Upper lobe of right lung (tissue), 1 donor: Measurements from ENCODE around the gene MIER1. TPM values are rescaled to one million over a fixed set of nuclear protein-coding genes. Genes with fewer than 3 reads are reported as not detected.

Experiments used
- ATAC-seq: fragments of 200-7000 bp; cut with Tn5 transposase; one replicate; pipeline ENCODE4 v1.9.1; 2020; ENCODE audit warnings: mild to moderate bottlenecking, moderate library complexity
- DNase-seq: peaks from one replicate; pipeline ENCODE4 v3.0.0-alpha.2; 2020
- H3K27ac ChIP-seq: fragments of 200-600 bp; one replicate; pipeline ENCODE4 v1.8.0; 2022
- H3K27me3 ChIP-seq: fragments of 200-600 bp; one replicate; pipeline ENCODE4 v1.8.0; 2022; ENCODE audit warnings: mild to moderate bottlenecking
- H3K36me3 ChIP-seq: fragments of 200-600 bp; one replicate; pipeline ENCODE4 v1.8.0; 2022
- H3K4me1 ChIP-seq: fragments of 200-600 bp; one replicate; pipeline ENCODE4 v1.8.0; 2022
- H3K4me3 ChIP-seq: fragments of 200-600 bp; one replicate; pipeline ENCODE4 v1.8.0; 2022; ENCODE audit warnings: mild to moderate bottlenecking
- H3K9me3 ChIP-seq: fragments of 200-600 bp; one replicate; pipeline ENCODE4 v1.8.0; 2022
- intact Hi-C: fragments of 100-400 bp; cut with DNase I; formaldehyde crosslinking; loops from one replicate; pipeline ENCODE4 v1.11.0; 2022
- total RNA-seq: library from RNA; stranded (reverse); fragmentation: NEBNext Ultra II Directional; extraction: Animal tissue kit (Norgen Biotek cat#: 25700); gene quantifications from one replicate; pipeline ENCODE4 v1.2.1, GENCODE V29; 2021
- TF ChIP-seq, protein P1 (sequence below): fragments of 200-600 bp; IDR thresholded peaks from one replicate; pipeline ENCODE4 v1.8.0; 2022; ENCODE audit warnings: antibody characterized with exemption
- donor health status: DM: no; HTN: yes; CAD: no; lungs with severe emphysema.

MIER1 gene
- total RNA-seq, 1 donor from 2014 or later = 43.8 TPM

DNA sequence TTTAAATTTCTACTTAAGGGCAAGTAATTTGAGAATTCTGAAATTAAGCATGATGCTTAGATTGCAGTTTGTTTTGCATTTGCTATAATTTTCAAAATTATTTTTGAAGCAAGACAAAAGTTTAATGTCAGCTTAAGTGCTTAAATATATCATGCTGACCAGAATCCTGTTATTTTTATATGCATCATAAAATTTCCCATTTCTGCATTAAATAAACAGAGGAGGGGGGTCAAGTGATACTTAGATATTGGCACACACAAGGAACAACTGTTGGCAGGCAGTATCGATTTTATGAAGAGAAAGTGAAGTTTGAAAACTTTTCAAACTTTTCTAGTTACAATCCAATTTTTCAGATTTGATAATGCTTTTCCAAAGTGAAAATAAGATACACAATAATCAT is 61.0 kb downstream of the MIER1 start:
- no peak for DNase-seq
- Histone ChIP-seq H3K9me3 (no peaks in the 10 kb centered on the region), H3K4me1 (no peaks in the 10 kb centered on the region), H3K27me3 (no peaks in the 10 kb centered on the region), H3K4me3 (no peak overlapping the region), H3K36me3 (peaks cover 84% of the 10 kb centered on the region), H3K27ac (no peak overlapping the region)
- intact Hi-C loops = no loop called here
- no peak for ATAC-seq
- TF ChIP-seq, protein P1, sequence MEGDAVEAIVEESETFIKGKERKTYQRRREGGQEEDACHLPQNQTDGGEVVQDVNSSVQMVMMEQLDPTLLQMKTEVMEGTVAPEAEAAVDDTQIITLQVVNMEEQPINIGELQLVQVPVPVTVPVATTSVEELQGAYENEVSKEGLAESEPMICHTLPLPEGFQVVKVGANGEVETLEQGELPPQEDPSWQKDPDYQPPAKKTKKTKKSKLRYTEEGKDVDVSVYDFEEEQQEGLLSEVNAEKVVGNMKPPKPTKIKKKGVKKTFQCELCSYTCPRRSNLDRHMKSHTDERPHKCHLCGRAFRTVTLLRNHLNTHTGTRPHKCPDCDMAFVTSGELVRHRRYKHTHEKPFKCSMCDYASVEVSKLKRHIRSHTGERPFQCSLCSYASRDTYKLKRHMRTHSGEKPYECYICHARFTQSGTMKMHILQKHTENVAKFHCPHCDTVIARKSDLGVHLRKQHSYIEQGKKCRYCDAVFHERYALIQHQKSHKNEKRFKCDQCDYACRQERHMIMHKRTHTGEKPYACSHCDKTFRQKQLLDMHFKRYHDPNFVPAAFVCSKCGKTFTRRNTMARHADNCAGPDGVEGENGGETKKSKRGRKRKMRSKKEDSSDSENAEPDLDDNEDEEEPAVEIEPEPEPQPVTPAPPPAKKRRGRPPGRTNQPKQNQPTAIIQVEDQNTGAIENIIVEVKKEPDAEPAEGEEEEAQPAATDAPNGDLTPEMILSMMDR = no peak

DNA sequence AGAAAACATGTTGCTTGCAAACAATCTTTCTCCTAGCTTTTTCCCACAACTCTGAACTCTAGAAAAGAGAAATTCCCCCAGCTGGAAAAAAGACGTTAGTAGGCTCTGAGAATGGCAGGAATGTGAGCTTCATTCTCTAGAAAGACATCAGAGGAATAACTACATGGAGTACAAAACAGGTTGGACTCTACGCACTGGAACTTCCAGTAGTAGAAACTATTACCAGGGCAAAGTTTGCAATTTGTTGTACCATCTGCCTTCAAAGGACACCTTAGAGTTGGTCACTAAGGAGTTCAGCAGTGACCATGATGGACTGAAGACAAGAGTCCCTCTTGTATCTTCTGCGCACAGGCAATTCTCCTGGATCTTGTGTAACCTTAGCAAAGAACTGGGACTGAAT is 68.3 kb downstream of the MIER1 start:
- ATAC-seq (no peak), DNase-seq (no peak)
- Histone ChIP-seq H3K36me3 (peaks cover 22% of the 10 kb centered on the region), H3K4me3 (no peak overlapping the region), H3K27me3 (no peaks in the 10 kb centered on the region), H3K9me3 (no peaks in the 10 kb centered on the region), H3K27ac (no peak overlapping the region), H3K4me1 (peaks cover 5% of the 10 kb centered on the region)
- TF ChIP-seq, protein P1 = no peak
- intact Hi-C loops = loop anchor here (10.0 kb wide), 1 partner anchor 152 kb away; no protein-coding TSS in a partner anchor

DNA sequence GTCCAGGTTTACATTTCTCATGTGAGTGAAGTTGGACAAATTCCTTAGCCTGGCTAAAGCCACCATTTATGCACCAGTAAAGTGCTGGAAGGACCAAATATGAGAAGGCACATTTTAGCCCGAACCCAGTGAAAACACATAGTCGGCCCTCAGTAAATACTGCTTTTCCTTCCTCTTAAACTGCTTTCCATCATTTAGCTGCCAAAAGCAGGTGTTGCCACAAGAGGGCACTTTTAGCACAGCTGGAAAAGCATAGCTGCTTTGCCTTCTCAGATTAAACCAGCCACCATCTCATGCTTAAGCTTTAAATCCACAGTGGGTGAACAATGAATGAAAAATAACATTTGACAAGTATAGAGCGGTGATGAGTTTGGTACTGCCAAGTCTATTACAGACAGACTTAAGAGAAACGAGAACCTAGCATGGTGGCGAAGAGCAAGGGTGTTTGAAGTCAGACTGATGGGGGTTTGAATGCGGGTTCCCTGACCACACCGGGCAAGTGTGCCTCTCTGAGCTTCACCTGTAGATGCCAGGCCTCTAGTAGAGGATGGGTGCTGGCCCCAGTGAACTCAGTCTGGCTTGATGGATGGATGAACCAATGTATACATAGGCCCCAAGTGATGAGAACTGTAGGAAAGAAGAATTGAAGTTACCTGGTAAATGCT is 71.4 kb downstream of the MIER1 start:
- H3K4me3 ChIP-seq = no peak overlapping the region
- H3K27ac ChIP-seq = no peak overlapping the region
- H3K27me3 ChIP-seq = no peaks in the 10 kb centered on the region
- ATAC-seq (peak; percentile 89), DNase-seq (no peak)
- TF ChIP-seq, protein P1 = peak; percentile 69
- intact Hi-C loops = loop anchor here (10.0 kb wide), 1 partner anchor 149 kb away; no protein-coding TSS in a partner anchor
- H3K9me3 ChIP-seq = no peaks in the 10 kb centered on the region
- H3K4me1 ChIP-seq = peaks cover 5% of the 10 kb centered on the region
- no peaks in the 10 kb centered on the region for H3K36me3 ChIP-seq

DNA sequence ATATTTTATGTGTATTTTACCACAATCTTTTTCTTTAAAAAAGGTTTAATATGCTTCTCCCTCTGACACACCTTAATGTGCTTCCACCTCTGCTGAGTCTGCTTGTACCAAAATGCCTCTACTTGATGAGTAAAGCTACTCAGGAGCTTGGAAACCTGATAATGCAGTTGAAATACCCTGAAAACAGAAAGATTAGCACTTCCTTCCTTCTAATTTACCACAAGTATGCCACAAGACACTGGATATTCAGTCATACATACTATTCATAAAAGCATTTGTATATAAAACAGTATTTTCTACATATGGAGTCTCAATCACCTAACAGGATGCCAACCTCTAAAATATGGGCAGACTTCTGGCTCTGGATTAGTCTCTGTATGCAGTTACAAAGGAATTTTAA is 74.2 kb downstream of the MIER1 start:
- intact Hi-C loops = loop anchor here (10.0 kb wide), 1 partner anchor 146 kb away; no protein-coding TSS in a partner anchor

DNA sequence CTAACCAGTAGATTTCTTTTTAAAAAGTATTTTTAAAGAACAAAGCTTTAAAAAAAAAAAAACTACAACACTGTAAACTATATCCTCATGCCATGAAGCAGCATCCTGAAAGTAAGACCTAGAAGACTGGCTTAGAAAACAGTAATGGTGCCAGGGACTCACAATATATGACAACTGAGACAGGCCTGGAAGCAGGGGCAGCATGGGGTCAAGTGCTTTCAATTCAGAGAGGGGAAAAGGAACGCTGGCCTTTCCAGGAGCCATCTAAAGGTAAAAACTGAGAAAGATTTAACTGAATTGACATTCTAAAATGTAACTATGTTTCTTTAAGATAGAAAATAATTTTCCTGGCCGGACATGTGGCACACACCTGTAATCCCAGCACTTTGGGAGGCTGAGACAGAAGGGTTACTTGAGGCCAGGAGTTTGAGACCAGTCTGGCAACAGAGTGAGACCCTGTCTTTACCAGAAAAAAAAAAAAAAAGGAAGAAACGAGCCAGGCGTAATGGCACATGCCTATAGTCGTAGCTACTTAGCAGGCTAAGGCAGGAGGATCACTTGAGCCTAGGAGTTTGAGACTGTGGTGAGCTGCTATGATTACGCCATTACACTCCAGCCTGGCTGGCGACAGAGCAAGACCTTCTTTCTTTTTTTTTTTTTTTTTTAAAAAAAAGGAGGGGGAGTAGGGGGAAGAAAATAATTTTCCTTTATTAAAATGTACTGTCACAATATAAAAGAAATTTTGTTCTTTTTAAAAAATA is 75.0 kb downstream of the MIER1 start:
- ATAC-seq = peak; percentile 39
- Histone ChIP-seq H3K4me3 (no peak overlapping the region), H3K36me3 (peaks cover 7% of the 10 kb centered on the region), H3K27ac (no peak overlapping the region), H3K9me3 (no peaks in the 10 kb centered on the region), H3K27me3 (no peaks in the 10 kb centered on the region), H3K4me1 (peaks cover 5% of the 10 kb centered on the region)
- no peak for DNase-seq
- TF ChIP-seq, protein P1 = no peak
- intact Hi-C loops = loop anchor here (10.0 kb wide), 1 partner anchor 145 kb away; no protein-coding TSS in a partner anchor

More for the DNA sequence above, 74.2 kb downstream of the MIER1 start:
- Histone ChIP-seq H3K4me1 (peaks cover 5% of the 10 kb centered on the region), H3K9me3 (no peaks in the 10 kb centered on the region), H3K27me3 (no peaks in the 10 kb centered on the region), H3K4me3 (no peak overlapping the region), H3K36me3 (peaks cover 4% of the 10 kb centered on the region), H3K27ac (no peak overlapping the region)
- DNase-seq (no peak), ATAC-seq (no peak)
- TF ChIP-seq, protein P1 = no peak
